ENCODE results near the gene ARID5A. TPM values are rescaled to one million over a fixed set of nuclear protein-coding genes. Genes with fewer than 3 reads are reported as not detected.

ARID5A gene
- total RNA-seq, 1 experiment from 2014 or later: 9.3 TPM

- H3K36me3 Mint-ChIP-seq (ENCODE audit: insufficient read depth, unreplicated experiment): peaks cover 27% of the 10 kb centered on the region
- peaks cover 8% of the 10 kb centered on the region for H3K4me1 Mint-ChIP-seq (ENCODE audit: low read depth, unreplicated experiment)
- intact Hi-C loops (cut with micrococcal nuclease; ENCODE audit: unreplicated experiment): no loop called here
- no peak for TF ChIP-seq CTCF (IDR thresholded peaks at IDR 0.05; ENCODE audit: unreplicated experiment)
- H3K27ac Mint-ChIP-seq (ENCODE audit: unreplicated experiment): no peak overlapping the region
- CTCF ChIA-PET: no interaction called here
- BruUV-seq (replicated peaks): no TSS peak
- H3K4me3 Mint-ChIP-seq (ENCODE audit: low read depth, unreplicated experiment): no peak overlapping the region
- no peaks in the 10 kb centered on the region for H3K27me3 Mint-ChIP-seq (ENCODE audit: unreplicated experiment)
- H3K9me3 Mint-ChIP-seq (ENCODE audit: low read depth, unreplicated experiment): no peaks in the 10 kb centered on the region
- DNase-seq: no peak
Measured at GRCh38 chr2:96599941-96600340, 63.4 kb downstream of the ARID5A start.

GRCh38 chr2:96601382-96602292, 65.1 kb downstream of the ARID5A start:
- Mint-ChIP-seq H3K36me3 (ENCODE audit: insufficient read depth, unreplicated experiment) (peaks cover 27% of the 10 kb centered on the region), H3K9me3 (ENCODE audit: low read depth, unreplicated experiment) (no peaks in the 10 kb centered on the region), H3K27me3 (ENCODE audit: unreplicated experiment) (no peaks in the 10 kb centered on the region), H3K4me1 (ENCODE audit: low read depth, unreplicated experiment) (peaks cover 8% of the 10 kb centered on the region), H3K27ac (ENCODE audit: unreplicated experiment) (no peak overlapping the region), H3K4me3 (ENCODE audit: low read depth, unreplicated experiment) (no peak overlapping the region)
- CTCF ChIA-PET: interaction anchor here (1.0 kb wide), 1 partner anchor 199 kb away, joined by 5 read pairs; no protein-coding TSS in a partner anchor
- intact Hi-C loops (cut with micrococcal nuclease; ENCODE audit: unreplicated experiment): no loop called here
- no TSS peak for BruUV-seq (replicated peaks)
- DNase-seq: no peak
- TF ChIP-seq CTCF (IDR thresholded peaks at IDR 0.05; ENCODE audit: unreplicated experiment): no peak

Other genes starting within 250 kb of the ARID5A start
- 140 and 143 TPM in 2 replicates for gene SNRNP200, start 231.2 kb upstream of the ARID5A start, total RNA-seq (2022)
- gene ITPRIPL1, start 211.4 kb upstream of the ARID5A start, total RNA-seq (2022): 1.2 and 1.7 TPM in 2 replicates
- 39.7 and 47.3 TPM in 2 replicates for gene NCAPH, start 201.0 kb upstream of the ARID5A start, total RNA-seq (2022)
- 18.5 and 19.7 TPM in 2 replicates for gene NEURL3, start 31.4 kb upstream of the ARID5A start, total RNA-seq (2022)
- 39.6 and 43.9 TPM in 2 replicates for gene KANSL3, start 101.6 kb downstream of the ARID5A start, total RNA-seq (2022)
- gene FER1L5, start 106.0 kb downstream of the ARID5A start, total RNA-seq (2022): not detected in 2 replicates
- gene LMAN2L, start 203.3 kb downstream of the ARID5A start, total RNA-seq (2022): 32.6 and 33.2 TPM in 2 replicates
- gene CNNM4, start 224.2 kb downstream of the ARID5A start, total RNA-seq (2022): 17.6 and 22.3 TPM in 2 replicates

Data from Calu3 (cell line).